Smooth muscle cell (in vitro differentiated cells): ENCODE data around the gene HIVEP3. TPM values are rescaled to one million over a fixed set of nuclear protein-coding genes. Genes with fewer than 3 reads are reported as not detected.

Experiments
- DNase-seq: peaks from one replicate; lab custom pipeline; 2025; ENCODE audit not compliant: unreplicated experiment; lab: John Stamatoyannopoulos, UW
- H2AFZ ChIP-seq: fragments of 200-600 bp; sonication (generic); 2 replicates; pipeline ENCODE4 v1.6.0; 2016; ENCODE audit warnings: antibody characterized with exemption, low read depth, mild to moderate bottlenecking
- H3F3A ChIP-seq: fragments of 200-600 bp; sonication (generic); 2 replicates; pipeline ENCODE4 v1.6.0; 2017; ENCODE audit warnings: antibody characterized with exemption, low read depth
- H3K27ac ChIP-seq: fragments of 200-600 bp; sonication (generic); 2 replicates; pipeline ENCODE4 v1.5.1; 2016; ENCODE audit warnings: low read depth, mild to moderate bottlenecking
- H3K27me3 ChIP-seq: fragments of 200-600 bp; sonication (generic); 2 replicates; pipeline ENCODE4 v1.6.1; 2016; ENCODE audit warnings: low read depth, mild to moderate bottlenecking
- H3K36me3 ChIP-seq: fragments of 200-600 bp; sonication (generic); 2 replicates; pipeline ENCODE4 v1.5.1; 2016; ENCODE audit warnings: low read depth
- H3K4me1 ChIP-seq: fragments of 200-600 bp; sonication (generic); 2 replicates; pipeline ENCODE4 v1.5.1; 2016; ENCODE audit warnings: low read depth
- H3K4me2 ChIP-seq: fragments of 200-600 bp; sonication (generic); 2 replicates; pipeline ENCODE4 v1.6.0; 2016; ENCODE audit warnings: mild to moderate bottlenecking
- H3K4me3 ChIP-seq: fragments of 200-600 bp; sonication (generic); 2 replicates; pipeline ENCODE4 v1.5.1; 2016; ENCODE audit warnings: mild to moderate bottlenecking
- H3K79me2 ChIP-seq: fragments of 200-600 bp; sonication (generic); 2 replicates; pipeline ENCODE4 v1.6.0; 2016; ENCODE audit warnings: low read depth, mild to moderate bottlenecking
- H3K9ac ChIP-seq: fragments of 200-600 bp; sonication (generic); 2 replicates; pipeline ENCODE4 v1.6.0; 2016; ENCODE audit warnings: low read depth
- H3K9me3 ChIP-seq: fragments of 200-600 bp; sonication (generic); replicated peaks from 2 replicates; pipeline ENCODE4 v1.5.1; 2016; ENCODE audit warnings: low read depth
- H4K20me1 ChIP-seq: fragments of 200-600 bp; sonication (generic); 2 replicates; pipeline ENCODE4 v1.6.0; 2016; ENCODE audit warnings: low read depth
- WGBS: methylation state at CpG from one replicate; pipeline ENCODE4 v1.1.7; 2016; ENCODE audit warnings: low lambda C conversion rate; 5-methylcytosine and 5-hydroxymethylcytosine counted together
- polyA plus RNA-seq: library from polyadenylated mRNA; unstranded; fragments of >200 nt; fragmentation: Nextera tagmentation; extraction: Ambion mirVana; gene quantifications from 2 replicates; pipeline ENCODE4 v1.2.1, GENCODE V29; 2016
- total RNA-seq: library from RNA; depleted of rRNA; stranded (reverse); fragments of >200 nt; gene quantifications from 2 replicates; pipeline ENCODE4 v1.2.3, GENCODE V29; 2014
- TF ChIP-seq, protein P1 (sequence below): fragments of 200-600 bp; sonication (generic); IDR thresholded peaks from 2 replicates; pipeline ENCODE4 v1.5.1; 2017; ENCODE audit warnings: borderline replicate concordance, mild to moderate bottlenecking, antibody characterized with exemption; ENCODE audit not compliant: insufficient read depth, poor library complexity, severe bottlenecking

The HIVEP3 gene
- total and polyA plus RNA-seq, 2 experiments from 2014 or later, result 2.1 to 6.4 TPM

DNA sequence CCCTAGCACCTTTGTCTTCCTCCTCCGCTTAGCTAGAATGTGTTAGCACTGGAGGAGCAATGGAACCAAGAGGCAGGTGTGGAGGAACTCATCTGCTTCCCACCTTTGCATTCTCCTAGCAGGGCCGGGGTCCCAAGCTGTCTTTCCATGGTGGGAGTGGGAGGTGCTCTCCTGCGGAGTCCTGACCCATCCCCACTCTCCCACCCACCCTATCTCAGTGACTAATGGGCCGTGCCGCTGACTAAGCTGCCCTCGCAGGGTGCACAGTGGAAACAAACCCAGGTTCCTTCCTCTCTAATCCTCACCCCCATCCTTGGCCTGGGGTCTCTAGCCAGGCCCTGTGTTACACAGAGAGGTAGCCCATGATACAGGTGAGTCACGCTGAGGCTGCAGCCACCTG is 177.5 kb downstream of the HIVEP3 start:
- Histone ChIP-seq H2AFZ (no peak overlapping the region), H3K9me3 (no peaks in the 10 kb centered on the region), H3K27me3 (no peaks in the 10 kb centered on the region), H3K36me3 (no peaks in the 10 kb centered on the region), H3K79me2 (no peaks in the 10 kb centered on the region), H3F3A (peaks cover 15% of the 10 kb centered on the region), H3K4me1 (no peaks in the 10 kb centered on the region), H3K27ac (peak overlapping the region; percentile 89), H3K9ac (no peak overlapping the region), H3K4me2 (peak overlapping the region; percentile 12), H4K20me1 (no peaks in the 10 kb centered on the region), H3K4me3 (no peak overlapping the region)
- no peak for DNase-seq
- TF ChIP-seq, protein P1, sequence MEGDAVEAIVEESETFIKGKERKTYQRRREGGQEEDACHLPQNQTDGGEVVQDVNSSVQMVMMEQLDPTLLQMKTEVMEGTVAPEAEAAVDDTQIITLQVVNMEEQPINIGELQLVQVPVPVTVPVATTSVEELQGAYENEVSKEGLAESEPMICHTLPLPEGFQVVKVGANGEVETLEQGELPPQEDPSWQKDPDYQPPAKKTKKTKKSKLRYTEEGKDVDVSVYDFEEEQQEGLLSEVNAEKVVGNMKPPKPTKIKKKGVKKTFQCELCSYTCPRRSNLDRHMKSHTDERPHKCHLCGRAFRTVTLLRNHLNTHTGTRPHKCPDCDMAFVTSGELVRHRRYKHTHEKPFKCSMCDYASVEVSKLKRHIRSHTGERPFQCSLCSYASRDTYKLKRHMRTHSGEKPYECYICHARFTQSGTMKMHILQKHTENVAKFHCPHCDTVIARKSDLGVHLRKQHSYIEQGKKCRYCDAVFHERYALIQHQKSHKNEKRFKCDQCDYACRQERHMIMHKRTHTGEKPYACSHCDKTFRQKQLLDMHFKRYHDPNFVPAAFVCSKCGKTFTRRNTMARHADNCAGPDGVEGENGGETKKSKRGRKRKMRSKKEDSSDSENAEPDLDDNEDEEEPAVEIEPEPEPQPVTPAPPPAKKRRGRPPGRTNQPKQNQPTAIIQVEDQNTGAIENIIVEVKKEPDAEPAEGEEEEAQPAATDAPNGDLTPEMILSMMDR, result no peak
- WGBS, result 54% methylated on average over 7 of the region's 7 CpGs

DNA sequence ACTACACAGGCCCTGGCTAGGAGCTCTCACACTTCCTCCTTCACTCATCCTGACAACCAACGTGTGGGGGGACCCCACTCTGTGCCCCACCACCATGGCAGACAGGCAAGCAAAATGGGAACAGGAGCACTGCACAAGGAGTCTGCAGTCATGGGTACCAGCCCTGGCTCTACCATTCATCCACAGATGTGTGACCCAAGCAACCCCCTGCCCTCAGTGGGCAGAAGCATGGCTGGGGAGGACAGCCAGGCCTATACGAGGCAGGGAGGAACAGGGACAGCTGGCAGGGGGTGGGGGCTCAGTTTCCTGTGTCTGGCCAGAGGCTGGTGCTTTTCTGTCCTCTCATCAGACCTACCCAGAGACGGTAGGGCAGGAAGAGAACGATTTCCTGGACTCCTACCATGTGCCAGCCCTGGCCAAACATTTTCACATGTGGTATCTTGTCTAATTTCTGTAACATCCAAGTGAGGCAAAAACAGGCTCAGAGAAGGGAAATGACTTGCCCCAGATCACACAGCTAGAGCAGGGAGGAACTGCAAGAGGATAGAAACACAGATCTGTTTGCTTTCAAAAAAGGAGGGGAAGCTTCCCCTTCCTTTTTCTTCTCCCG is 178.0 kb downstream of the HIVEP3 start:
- no peaks in the 10 kb centered on the region for H3K4me1 ChIP-seq
- H3K9me3 ChIP-seq, result no peaks in the 10 kb centered on the region
- no peak for DNase-seq
- no peaks in the 10 kb centered on the region for H3K36me3 ChIP-seq
- H3K79me2 ChIP-seq, result no peaks in the 10 kb centered on the region
- 65% methylated on average over 5 of the region's 5 CpGs for WGBS
- TF ChIP-seq, protein P1, result no peak
- no peaks in the 10 kb centered on the region for H3K27me3 ChIP-seq
- H3K9ac ChIP-seq, result no peak overlapping the region
- H4K20me1 ChIP-seq, result no peaks in the 10 kb centered on the region
- no peak overlapping the region for H3K4me2 ChIP-seq
- H3K27ac ChIP-seq, result peak overlapping the region; percentile 89
- H3F3A ChIP-seq, result peaks cover 15% of the 10 kb centered on the region
- no peak overlapping the region for H3K4me3 ChIP-seq
- H2AFZ ChIP-seq, result no peak overlapping the region

DNA sequence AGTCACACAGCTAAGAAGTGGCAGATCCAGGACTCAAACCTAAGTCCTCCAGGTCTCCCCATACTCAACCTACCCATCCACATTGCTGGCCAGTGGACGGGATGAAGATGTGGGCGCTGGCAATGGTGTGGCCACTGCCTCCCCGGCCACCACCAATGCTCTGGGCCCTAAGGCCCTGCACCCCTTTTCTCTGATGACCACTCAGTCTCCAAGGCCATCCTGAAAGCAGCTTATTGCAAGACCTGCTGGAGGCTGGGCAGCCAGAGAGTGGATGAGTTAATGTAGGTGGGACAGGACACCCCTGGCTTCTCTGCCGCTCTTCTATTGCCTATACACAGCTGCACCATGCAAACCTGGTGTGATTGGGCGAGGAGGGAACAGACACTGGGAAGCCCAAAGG is 178.7 kb downstream of the HIVEP3 start:
- Histone ChIP-seq H3K9ac (no peak overlapping the region), H2AFZ (no peak overlapping the region), H3K4me2 (no peak overlapping the region), H3K36me3 (no peaks in the 10 kb centered on the region), H4K20me1 (no peaks in the 10 kb centered on the region), H3K27me3 (no peaks in the 10 kb centered on the region), H3K9me3 (no peaks in the 10 kb centered on the region), H3K27ac (peak overlapping the region; percentile 93), H3K4me1 (no peaks in the 10 kb centered on the region), H3F3A (peaks cover 15% of the 10 kb centered on the region), H3K4me3 (no peak overlapping the region), H3K79me2 (no peaks in the 10 kb centered on the region)
- 98% methylated on average over 5 of the region's 5 CpGs for WGBS
- TF ChIP-seq, protein P1, result no peak
- DNase-seq, result no peak
